ENCODE data around the gene HSPB8. TPM values are rescaled to one million over a fixed set of nuclear protein-coding genes. Genes with fewer than 3 reads are reported as not detected.

HSPB8 gene
- total RNA-seq, 2 donors from 2014 or later: 14.8 to 22.7 TPM

DNA sequence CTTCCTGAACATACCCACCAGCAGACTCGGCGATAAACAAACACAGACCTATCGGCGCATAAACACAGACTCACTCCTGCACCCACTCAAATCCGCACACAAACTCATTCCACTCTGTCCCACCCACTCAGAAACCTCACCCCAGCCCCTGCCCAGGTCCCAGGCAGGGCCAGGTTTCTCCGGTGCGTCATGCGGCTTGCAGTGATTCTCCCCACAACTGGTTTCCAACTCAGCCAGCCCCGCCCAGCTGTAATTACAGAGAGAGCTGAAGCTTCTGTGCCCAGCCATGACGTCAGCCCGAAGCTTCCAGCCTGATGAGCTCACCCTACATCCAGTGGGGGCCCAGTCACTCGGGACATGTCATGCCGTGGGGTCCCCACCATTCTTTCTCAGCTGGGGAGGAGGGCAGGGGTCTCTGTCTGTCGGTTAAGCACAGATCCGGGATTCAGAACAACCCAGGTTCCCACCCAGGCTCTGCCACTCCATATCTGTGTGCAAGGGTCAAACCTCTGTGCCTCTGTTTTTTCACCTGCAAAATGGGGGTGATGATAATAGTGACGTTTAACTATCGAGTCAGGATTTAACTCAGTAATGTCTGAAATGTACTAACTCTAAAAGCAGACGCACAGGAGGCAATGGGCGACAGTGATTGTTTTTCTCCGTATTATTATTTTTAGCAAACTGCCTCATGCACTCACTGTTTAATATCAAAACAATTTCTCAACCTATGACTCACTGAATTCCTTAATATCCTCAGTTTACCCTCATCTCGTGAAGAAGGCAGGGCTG lies 2.3 kb upstream of the HSPB8 start:
- Histone ChIP-seq H3K9me3 (no peaks in the 10 kb centered on the region), H3K27ac (peak overlapping the region in 2 of 4 donors; percentile 7 to 25), H3K4me1 (peaks cover 28% of the 10 kb centered on the region), H3K4me3 (no peak overlapping the region), H3K36me3 (replicated peaks in 1 of 2; ENCODE audit: insufficient read depth in 1 of 2, low read depth in 2 of 2) (no peaks in the 10 kb centered on the region), H3K27me3 (no peaks in the 10 kb centered on the region)
- TF ChIP-seq, protein P1, sequence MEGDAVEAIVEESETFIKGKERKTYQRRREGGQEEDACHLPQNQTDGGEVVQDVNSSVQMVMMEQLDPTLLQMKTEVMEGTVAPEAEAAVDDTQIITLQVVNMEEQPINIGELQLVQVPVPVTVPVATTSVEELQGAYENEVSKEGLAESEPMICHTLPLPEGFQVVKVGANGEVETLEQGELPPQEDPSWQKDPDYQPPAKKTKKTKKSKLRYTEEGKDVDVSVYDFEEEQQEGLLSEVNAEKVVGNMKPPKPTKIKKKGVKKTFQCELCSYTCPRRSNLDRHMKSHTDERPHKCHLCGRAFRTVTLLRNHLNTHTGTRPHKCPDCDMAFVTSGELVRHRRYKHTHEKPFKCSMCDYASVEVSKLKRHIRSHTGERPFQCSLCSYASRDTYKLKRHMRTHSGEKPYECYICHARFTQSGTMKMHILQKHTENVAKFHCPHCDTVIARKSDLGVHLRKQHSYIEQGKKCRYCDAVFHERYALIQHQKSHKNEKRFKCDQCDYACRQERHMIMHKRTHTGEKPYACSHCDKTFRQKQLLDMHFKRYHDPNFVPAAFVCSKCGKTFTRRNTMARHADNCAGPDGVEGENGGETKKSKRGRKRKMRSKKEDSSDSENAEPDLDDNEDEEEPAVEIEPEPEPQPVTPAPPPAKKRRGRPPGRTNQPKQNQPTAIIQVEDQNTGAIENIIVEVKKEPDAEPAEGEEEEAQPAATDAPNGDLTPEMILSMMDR (IDR thresholded peaks at IDR 0.05): no peak
- peak in 1 of 3 donors; percentile 28 for TF ChIP-seq POLR2A (IDR thresholded peaks at IDR 0.05)
- peak; percentile 61 to 80 (median 70) for DNase-seq
- 37 to 44% methylated on average over 18 to 21 of the region's 21 CpGs for WGBS, 2 donors
- intact Hi-C loops (cut with DNase I): no loop called here
- ATAC-seq: peak; percentile 44

DNA sequence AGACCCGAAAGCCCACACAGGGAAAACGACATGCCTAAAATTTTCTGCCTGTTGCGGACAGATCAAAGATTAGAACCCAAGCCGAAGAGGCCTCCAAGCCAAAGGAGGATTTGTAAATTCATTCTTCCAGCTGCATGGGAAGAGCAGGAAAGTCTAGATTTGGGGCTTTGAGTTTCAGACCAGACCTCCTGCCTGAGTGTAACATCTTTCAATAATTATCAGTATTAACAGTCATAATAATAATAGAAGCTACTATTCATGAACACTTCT lies 1.7 kb upstream of the HSPB8 start:
- H3K27me3 ChIP-seq: no peaks in the 10 kb centered on the region
- ATAC-seq: no peak
- no peaks in the 10 kb centered on the region for H3K9me3 ChIP-seq
- WGBS, 2 donors: 72 to 77% methylated on average over 4 of the region's 4 CpGs
- H3K36me3 ChIP-seq (replicated peaks in 1 of 2; ENCODE audit: insufficient read depth in 1 of 2, low read depth in 2 of 2): no peaks in the 10 kb centered on the region
- H3K4me1 ChIP-seq: peaks cover 32% of the 10 kb centered on the region
- intact Hi-C loops (cut with DNase I): no loop called here
- no peak for DNase-seq
- H3K27ac ChIP-seq: no peak overlapping the region
- no peak overlapping the region for H3K4me3 ChIP-seq
- TF ChIP-seq, protein P1 (IDR thresholded peaks at IDR 0.05): no peak
- TF ChIP-seq POLR2A (IDR thresholded peaks at IDR 0.05): no peak

DNA sequence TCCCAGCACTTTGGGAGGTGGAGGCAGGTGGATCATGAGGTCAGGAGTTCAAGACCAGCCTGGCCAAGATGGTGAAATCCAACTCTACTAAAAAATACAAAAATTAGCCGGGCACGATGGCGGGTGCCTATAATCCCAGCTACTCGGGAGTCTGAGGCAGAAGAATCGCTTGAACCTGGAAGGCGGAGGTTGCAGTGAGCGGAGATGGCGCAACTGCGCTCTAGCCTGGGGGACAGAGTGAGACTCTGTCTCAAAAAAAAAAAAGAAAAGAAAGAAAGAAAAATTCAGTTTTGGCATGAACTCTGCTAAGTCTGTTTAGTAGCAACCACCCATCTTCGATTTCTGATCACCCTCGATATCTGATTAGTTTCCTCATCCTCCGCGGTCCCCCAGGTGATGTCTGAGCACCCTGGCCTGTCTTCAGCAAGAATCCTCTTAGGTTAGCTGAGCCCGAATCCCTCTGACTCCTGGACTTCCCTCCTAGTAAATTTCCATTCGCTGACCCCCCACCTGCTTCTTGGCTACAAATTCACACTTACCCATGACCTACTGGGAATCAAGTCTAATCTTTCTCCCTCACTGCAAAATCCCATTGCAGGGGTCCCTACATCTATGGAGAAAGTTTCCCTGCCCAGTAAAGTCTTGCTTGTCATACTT lies 879 bp upstream of the HSPB8 start:
- peak overlapping the region in 2 of 4 donors; percentile 77 to 91 for H3K27ac ChIP-seq
- no peak overlapping the region for H3K4me3 ChIP-seq
- H3K4me1 ChIP-seq: peaks cover 35% of the 10 kb centered on the region
- H3K9me3 ChIP-seq: no peaks in the 10 kb centered on the region
- DNase-seq (no peak), ATAC-seq (no peak)
- no peak for TF ChIP-seq POLR2A (IDR thresholded peaks at IDR 0.05)
- TF ChIP-seq, protein P1 (IDR thresholded peaks at IDR 0.05): no peak
- WGBS, 2 donors: 91 to 92% methylated on average over 15 of the region's 15 CpGs
- intact Hi-C loops (cut with DNase I): no loop called here
- no peaks in the 10 kb centered on the region for H3K27me3 ChIP-seq
- H3K36me3 ChIP-seq (replicated peaks in 1 of 2; ENCODE audit: insufficient read depth in 1 of 2, low read depth in 2 of 2): no peaks in the 10 kb centered on the region

DNA sequence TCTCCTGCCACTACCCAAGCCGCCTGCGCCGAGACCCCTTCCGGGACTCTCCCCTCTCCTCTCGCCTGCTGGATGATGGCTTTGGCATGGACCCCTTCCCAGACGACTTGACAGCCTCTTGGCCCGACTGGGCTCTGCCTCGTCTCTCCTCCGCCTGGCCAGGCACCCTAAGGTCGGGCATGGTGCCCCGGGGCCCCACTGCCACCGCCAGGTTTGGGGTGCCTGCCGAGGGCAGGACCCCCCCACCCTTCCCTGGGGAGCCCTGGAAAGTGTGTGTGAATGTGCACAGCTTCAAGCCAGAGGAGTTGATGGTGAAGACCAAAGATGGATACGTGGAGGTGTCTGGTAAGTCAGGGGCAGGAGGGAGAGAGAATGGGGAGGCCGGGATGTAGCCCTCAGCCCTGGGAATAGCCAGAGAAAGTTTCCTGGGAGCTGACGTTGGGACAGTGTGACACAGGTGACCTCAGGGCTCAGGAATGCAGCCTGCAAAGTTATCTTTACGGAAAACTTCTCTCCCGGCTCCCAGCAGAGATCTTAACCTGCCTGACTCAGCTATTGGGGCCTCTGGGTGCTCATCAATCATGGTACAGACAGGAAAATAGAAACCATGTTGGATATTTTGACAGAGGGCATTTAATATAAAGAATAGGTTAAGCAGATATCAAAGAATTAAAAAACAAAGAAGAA lies 747 bp downstream of the HSPB8 start:
- no peaks in the 10 kb centered on the region for H3K36me3 ChIP-seq (replicated peaks in 1 of 2; ENCODE audit: insufficient read depth in 1 of 2, low read depth in 2 of 2)
- no peak overlapping the region for H3K4me3 ChIP-seq
- TF ChIP-seq POLR2A (IDR thresholded peaks at IDR 0.05): peak; percentile 26 to 66 (median 46)
- TF ChIP-seq, protein P1 (IDR thresholded peaks at IDR 0.05): no peak
- peaks cover 35% of the 10 kb centered on the region for H3K4me1 ChIP-seq
- ATAC-seq (peak; percentile 77), DNase-seq (peak; percentile 64 to 73 (median 66))
- no peaks in the 10 kb centered on the region for H3K9me3 ChIP-seq
- peak overlapping the region; percentile 68 to 91 (median 82) for H3K27ac ChIP-seq
- H3K27me3 ChIP-seq: no peaks in the 10 kb centered on the region
- intact Hi-C loops (cut with DNase I): no loop called here
- WGBS, 2 donors: 32 to 37% methylated on average over 5 to 18 of the region's 18 CpGs

Data from body of pancreas (tissue), 4 donors.